C1 segment of cervical spinal cord (tissue), 14 donors: ENCODE results near the gene CCDC70.

Experiments used
- DNase-seq, 14 donors: peaks; one replicate each; lab custom pipeline; 2025; lab: John Stamatoyannopoulos, UW

Gene CCDC70

GRCh38 chr13:51856998-51857397 lies 4.8 kb upstream of the CCDC70 start:
- no peak for DNase-seq

GRCh38 chr13:51858433-51859247 lies 3.1 kb upstream of the CCDC70 start:
- DNase-seq = no peak

- DNase-seq = no peak
Measured at GRCh38 chr13:51862957-51863356, 1.2 kb downstream of the CCDC70 start.

DNA sequence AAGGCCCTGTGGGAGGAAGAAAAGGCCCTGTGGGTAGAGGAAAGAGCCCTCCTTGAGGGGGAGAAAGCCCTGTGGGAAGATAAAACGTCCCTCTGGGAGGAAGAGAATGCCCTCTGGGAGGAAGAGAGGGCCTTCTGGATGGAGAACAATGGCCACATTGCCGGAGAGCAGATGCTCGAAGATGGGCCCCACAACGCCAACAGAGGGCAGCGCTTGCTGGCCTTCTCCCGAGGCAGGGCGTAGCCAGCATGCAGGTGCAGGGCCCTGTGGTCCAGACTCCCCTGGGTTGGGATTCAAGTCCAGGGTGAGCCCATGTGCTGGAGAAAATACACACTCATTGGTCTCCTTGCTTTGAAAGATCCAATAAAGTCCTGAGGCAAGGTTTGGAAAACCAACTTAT lies 4.1 kb downstream of the CCDC70 start:
- no peak for DNase-seq

- no peak for DNase-seq
Measured at GRCh38 chr13:51867062-51867461, 5.3 kb downstream of the CCDC70 start.

DNA sequence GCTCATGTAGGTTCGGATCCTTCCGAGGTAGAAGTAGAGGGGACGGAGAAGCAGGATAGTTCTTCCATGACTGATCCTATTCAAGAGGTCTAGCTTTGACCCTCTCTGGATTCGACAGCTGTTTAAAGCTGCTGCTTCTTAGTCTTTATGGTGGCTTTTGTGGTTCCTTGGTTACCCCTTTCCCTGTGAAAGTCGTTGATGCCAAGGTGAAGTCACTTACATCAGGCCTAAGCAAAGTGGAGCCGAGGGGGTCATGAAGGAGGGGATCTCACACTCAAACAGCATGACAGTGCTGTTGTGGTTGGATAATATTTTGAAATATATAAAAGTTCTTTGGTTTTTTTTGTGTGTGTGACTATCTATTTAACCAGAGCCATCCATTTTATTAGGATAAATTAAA lies 8.1 kb downstream of the CCDC70 start:
- no peak for DNase-seq

DNA sequence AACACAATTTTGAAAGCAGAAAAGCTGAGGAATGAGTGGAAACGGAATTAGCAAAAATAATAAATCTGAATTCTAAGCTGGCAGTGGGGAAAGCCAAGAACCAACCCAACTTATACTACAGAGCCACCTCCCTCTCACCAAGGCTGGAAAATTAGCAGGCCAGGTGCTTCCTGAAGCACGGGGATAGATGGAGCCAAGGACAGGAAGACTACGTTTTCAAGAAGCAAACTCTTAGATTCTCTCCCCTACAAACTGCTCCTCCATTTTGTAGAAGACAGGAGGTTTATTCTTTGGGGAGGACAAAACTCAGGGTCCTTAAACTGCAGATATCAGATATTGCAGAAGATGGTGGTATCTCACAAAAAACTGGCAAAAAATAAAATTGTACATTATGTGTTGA lies 8.8 kb downstream of the CCDC70 start:
- no peak for DNase-seq

DNA sequence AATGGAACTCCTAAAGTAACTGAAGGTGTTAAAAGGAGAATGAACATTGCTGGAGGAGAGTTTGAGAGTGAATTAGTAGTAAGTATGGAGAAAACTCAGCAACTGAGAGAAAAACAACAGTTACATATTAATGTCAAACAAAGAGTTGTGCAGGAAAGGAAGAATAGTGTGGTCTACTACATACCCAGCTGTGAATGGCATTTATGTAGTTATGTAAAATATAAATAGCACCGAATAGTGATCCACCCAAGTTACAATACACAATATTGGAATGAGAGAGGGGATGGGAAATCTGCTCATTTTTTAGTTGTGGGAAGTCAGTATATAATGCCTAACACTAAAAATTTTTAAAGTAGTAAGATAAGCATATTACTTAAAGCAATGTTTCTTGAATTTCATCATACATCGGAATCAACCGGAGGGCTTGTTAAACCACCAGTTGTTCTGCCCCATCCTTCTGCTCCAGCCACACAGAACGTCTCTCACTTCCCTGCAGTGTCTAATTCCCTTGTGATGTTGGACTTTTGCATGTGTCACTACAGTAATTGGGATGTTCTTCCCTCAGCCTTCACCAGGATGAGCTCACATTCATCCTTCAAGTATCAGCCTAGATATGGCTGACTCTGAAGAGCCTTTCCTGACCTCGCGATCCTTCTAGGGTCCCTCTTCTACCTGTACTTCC lies 11.5 kb downstream of the CCDC70 start:
- DNase-seq = no peak

- DNase-seq = no peak
Measured at GRCh38 chr13:51873837-51874236, 12.1 kb downstream of the CCDC70 start.

DNA sequence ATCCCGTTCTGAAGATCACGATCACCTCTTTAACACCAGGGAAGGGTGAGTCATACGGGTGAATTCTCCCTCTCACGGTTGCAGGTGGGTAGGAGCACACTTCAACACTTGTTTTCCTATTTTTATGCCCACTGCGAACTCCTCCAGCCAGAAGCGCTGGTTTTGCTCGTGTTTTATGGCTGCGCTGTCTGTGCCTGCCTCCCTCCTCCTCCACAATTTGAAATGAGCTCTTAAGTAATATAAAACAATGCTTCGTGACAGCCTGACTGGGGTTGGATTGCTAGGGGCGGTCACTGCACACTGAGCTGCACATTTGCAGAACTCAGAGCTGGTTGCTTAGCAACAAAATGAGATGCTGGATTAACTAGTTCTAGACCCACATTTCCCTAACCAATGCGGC lies 12.9 kb downstream of the CCDC70 start:
- DNase-seq = no peak

GRCh38 chr13:51879133-51879532 lies 17.4 kb downstream of the CCDC70 start:
- DNase-seq = no peak

DNA sequence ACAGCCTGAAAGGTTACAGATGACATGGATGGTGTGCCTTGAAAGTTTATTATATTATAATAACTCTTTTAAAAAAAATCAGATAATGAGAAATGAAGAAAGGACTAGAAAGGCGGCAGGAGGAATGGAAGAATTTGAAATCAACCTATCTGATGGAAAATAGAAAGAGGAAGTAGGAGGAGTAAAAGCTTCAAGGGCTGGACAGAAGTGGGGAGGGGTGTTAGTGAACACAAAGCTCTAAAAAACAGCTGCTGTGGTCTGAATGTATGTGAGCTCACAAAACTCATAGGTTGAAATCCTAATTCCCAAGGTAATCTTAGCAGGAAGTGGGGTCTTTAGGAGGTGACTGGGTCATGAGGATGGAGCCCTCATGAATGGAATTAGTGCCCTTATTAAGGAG lies 19.5 kb downstream of the CCDC70 start:
- DNase-seq = no peak

GRCh38 chr13:51882570-51883225 lies 20.9 kb downstream of the CCDC70 start:
- no peak for DNase-seq

GRCh38 chr13:51883226-51883600 lies 21.4 kb downstream of the CCDC70 start:
- DNase-seq = no peak

DNA sequence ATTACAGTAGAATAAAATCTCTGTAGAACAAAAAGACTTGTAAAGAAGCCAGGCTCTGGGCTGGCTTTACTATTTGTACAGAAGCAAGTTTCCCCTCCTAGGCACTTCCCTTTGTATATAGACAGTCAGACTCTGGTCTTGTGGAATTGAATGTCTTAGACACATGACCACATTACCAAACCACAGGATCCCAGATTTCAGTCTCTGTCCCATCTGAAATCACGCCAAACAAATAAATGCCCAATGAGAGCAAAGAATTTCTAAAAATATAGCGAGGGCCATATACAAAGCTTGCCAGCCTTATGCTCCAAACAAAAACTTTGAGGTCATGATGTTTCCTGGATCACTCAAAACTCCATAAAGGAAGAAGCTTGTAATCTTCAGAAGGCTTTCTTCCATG lies 23.9 kb downstream of the CCDC70 start:
- DNase-seq = no peak

DNA sequence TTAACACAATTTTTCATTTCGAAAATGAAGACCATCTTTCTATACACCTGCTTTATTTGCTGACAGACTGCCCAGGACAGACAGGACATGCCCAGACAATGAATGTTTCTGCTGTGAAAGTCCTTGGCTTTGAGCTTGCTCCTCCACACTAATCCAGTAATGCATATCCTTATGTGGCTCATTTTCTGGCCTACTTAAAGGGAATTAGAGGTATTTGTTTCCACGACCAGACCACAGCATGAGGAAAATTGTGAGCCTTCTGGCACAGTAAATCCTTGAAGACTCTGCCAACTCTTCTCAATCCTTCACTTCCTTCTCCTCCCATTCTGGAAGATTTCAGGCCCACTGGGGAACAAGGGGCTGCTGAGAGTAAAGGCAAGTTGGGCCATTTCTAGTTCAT lies 25.7 kb downstream of the CCDC70 start:
- no peak for DNase-seq

DNA sequence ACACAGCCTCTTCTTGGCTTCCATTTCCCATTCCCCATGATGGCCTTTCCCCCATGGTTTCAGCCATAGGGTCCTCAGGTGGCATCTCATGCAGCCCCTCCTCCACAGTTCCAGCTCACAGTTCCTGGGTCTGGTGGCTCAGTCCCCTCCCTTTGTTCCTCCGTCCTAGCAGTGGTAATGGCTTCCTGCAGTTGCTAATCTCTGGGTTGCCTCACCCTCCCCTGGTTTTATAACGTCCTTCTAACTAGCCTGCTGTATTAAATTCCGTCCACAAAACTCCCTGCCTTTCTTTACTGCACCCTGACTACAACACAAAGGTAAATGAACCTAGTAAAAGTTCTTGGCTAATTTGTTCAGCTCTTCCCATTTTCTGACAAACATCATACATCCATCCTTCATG lies 30.9 kb downstream of the CCDC70 start:
- no peak for DNase-seq

GRCh38 chr13:51894239-51894638 lies 32.5 kb downstream of the CCDC70 start:
- no peak for DNase-seq

- peak in 6 of 14 donors; percentile 5 to 29 (median 16) for DNase-seq
Measured at GRCh38 chr13:51895906-51896888, 34.4 kb downstream of the CCDC70 start.

DNA sequence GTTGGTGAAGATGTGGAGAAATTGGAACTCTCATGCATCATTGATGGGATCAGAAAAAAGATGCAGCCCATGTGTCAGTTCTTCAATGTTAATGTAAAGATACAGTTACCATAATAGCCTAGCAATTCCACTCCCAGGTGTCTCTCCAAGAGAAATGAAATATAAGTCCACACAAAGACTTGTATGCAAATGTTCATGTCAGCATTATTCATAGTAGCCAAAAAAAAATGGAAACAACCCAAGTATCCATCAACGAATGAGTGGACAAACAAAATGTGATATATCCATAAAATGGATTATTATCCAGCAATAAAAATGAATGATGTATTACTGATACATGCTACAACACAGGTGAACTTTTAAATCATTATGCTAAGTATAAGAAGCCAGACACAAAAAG lies 38.7 kb downstream of the CCDC70 start:
- DNase-seq = no peak

DNA sequence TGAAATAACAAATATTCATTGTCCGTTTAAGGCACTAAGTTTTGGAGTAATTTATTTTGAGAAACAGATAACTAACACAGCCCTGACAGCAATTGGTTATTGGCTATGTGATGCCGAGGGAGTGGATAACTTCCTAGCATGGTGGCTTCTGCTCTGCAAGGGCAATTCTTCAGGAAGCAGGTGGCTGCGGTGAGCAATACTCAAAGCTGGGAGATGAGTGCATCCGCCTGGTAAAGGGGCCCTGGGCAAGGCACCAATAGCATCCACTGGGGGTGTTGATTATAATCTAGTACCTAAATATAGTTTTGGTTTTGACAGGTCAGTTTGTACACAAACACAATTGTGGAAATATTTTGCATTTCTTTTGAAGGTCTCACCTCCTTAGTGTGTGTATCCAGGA lies 41.0 kb downstream of the CCDC70 start:
- DNase-seq = no peak

DNA sequence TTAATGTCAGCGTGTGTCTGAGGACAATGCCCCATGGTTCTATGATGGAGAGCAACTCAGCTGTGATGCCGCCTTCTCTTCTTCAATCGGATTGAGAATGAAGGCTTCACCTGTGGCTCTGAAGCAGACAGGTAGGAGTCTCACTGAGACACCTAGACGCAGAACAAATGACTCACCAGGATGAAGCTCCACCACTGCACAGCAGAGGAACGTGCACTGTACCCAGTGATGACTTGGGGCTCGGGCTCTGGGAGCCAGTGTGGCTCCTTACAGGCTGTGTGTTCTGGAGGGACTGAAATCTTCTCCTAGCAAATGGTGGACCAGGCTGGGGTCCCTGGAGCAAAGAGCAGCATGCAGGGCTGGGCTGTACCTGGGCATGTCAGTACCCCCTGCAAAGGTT lies 44.0 kb downstream of the CCDC70 start:
- no peak for DNase-seq
